ENCODE data around the gene CCDC69. TPM values are rescaled to one million over a fixed set of nuclear protein-coding genes. Genes with fewer than 3 reads are reported as not detected.

CCDC69 gene
- total and polyA plus RNA-seq, 2 of the 8 experiments (the other 6 are each of a cell fraction or from before 2014, with no cell fraction given): 8.4 to 10.8 TPM

- no peak for TF ChIP-seq NANOG (IDR thresholded peaks at IDR 0.05; ENCODE audit: insufficient read depth, low read depth, low read length, poor library complexity, severe bottlenecking)
- TF ChIP-seq USF2 (IDR thresholded peaks at IDR 0.05; ENCODE audit: low read length): no peak
- no peak for TF ChIP-seq BRCA1 (IDR thresholded peaks at IDR 0.05; ENCODE audit: low read depth, low read length)
Observed at GRCh38 chr5:151181818-151182523, 41.9 kb downstream of the CCDC69 start (continued).
